Liver (tissue), 9 donors: ENCODE measurements around the gene CXXC5. TPM values are rescaled to one million over a fixed set of nuclear protein-coding genes. Genes with fewer than 3 reads are reported as not detected.
A peak's percentile ranks its signal among the peaks of the same experiment; 100 is the strongest.

Source experiments
- DNase-seq: peaks from one replicate; pipeline ENCODE4 v3.0.0-alpha.2; 2017; ENCODE audit warnings: low spot score
- H3K27ac ChIP-seq, 2 donors: one replicate each; pipeline ENCODE4 v1.7.0; 2013; ENCODE audit warnings: inconsistent platforms in 2 of 2, low read length in 2 of 2, control low read depth in 1 of 2, low read depth in 1 of 2, mild to moderate bottlenecking in 1 of 2
- H3K27me3 ChIP-seq, 4 donors: one replicate each; pipeline versions ENCODE4 v1.6.1 to v1.7.0; 2013; ENCODE audit warnings: low read length in 3 of 4, inconsistent platforms in 1 of 4, mild to moderate bottlenecking in 1 of 4, moderate library complexity in 1 of 4; ENCODE audit not compliant: control insufficient read depth in 4 of 4, insufficient read depth in 4 of 4
- H3K36me3 ChIP-seq, 4 donors: one replicate each; pipeline versions ENCODE4 v1.6.1 to v1.7.0; 2013; ENCODE audit warnings: low read length in 3 of 4, mild to moderate bottlenecking in 3 of 4, low read depth in 1 of 4, moderate library complexity in 1 of 4; ENCODE audit not compliant: control insufficient read depth in 4 of 4, insufficient read depth in 3 of 4
- H3K4me1 ChIP-seq, 4 donors: one replicate each; pipeline versions ENCODE4 v1.6.1 to v1.7.0; 2013; ENCODE audit warnings: low read length in 3 of 4, mild to moderate bottlenecking in 3 of 4, moderate library complexity in 1 of 4; ENCODE audit not compliant: control insufficient read depth in 4 of 4, insufficient read depth in 4 of 4
- H3K4me3 ChIP-seq, 3 donors: one replicate each; pipeline versions ENCODE4 v1.6.1 to v1.7.0; 2013; ENCODE audit warnings: low read length in 3 of 3, control low read depth in 1 of 3, low read depth in 1 of 3, mild to moderate bottlenecking in 1 of 3
- H3K9ac ChIP-seq, 2 donors: one replicate each; pipeline ENCODE4 v1.7.0; 2013; ENCODE audit warnings: low read length in 2 of 2, mild to moderate bottlenecking in 2 of 2, moderate library complexity in 2 of 2, control low read depth in 1 of 2, low read depth in 1 of 2
- H3K9me3 ChIP-seq, 4 donors: one replicate each; pipeline versions ENCODE4 v1.6.1 to v1.7.0; 2013; ENCODE audit warnings: low read length in 3 of 4; ENCODE audit not compliant: control insufficient read depth in 4 of 4
- ATF3 ChIP-seq: IDR thresholded peaks from 2 replicates; pipeline ENCODE4 v1.6.1; 2016; ENCODE audit warnings: antibody characterized with exemption
- CTCF ChIP-seq: fragments of 150-350 bp; IDR thresholded peaks from 2 replicates; pipeline ENCODE4 v1.5.1; 2017; ENCODE audit warnings: improper control_type of control experiment, low read depth, low read length; ENCODE audit not compliant: missing input control
- EGR1 ChIP-seq, 2 donors: IDR thresholded peaks; 2 replicates each; pipeline ENCODE4 v1.6.1; 2016 to 2018; ENCODE audit warnings: antibody characterized with exemption in 2 of 2, low read depth in 2 of 2
- FOXA1 ChIP-seq: IDR thresholded peaks from 2 replicates; pipeline ENCODE4 v1.6.1; 2016; ENCODE audit warnings: antibody characterized with exemption
- FOXA2 ChIP-seq: IDR thresholded peaks from 2 replicates; pipeline ENCODE4 v1.6.1; 2016; ENCODE audit warnings: antibody characterized with exemption
- GABPA ChIP-seq, 2 donors: IDR thresholded peaks in 1 of 2; conservative IDR thresholded peaks in 1 of 2; 2 replicates each; pipeline ENCODE4 v1.6.1; 2016; ENCODE audit warnings: antibody characterized with exemption in 2 of 2, mild to moderate bottlenecking in 1 of 2, moderate library complexity in 1 of 2
- HNF4A ChIP-seq, 2 donors: conservative IDR thresholded peaks; 2 replicates each; pipeline ENCODE4 v1.6.1; 2016; ENCODE audit warnings: antibody characterized with exemption in 2 of 2, mild to moderate bottlenecking in 2 of 2
- HNF4G ChIP-seq: IDR thresholded peaks from 2 replicates; pipeline ENCODE4 v1.6.1; 2016; ENCODE audit warnings: antibody characterized with exemption
- JUND ChIP-seq, 2 donors: IDR thresholded peaks; 2 replicates each; pipeline ENCODE4 v1.6.1; 2016; ENCODE audit warnings: antibody characterized with exemption in 2 of 2
- MAX ChIP-seq: IDR thresholded peaks from 2 replicates; pipeline ENCODE4 v1.6.1; 2016; ENCODE audit warnings: antibody characterized with exemption
- NR2F2 ChIP-seq: IDR thresholded peaks from 2 replicates; pipeline ENCODE4 v1.6.1; 2016; ENCODE audit warnings: antibody characterized with exemption
- RAD21 ChIP-seq, 2 donors: IDR thresholded peaks; 2 replicates each; pipeline ENCODE4 v1.6.1; 2016; ENCODE audit warnings: antibody characterized with exemption in 2 of 2, mild to moderate bottlenecking in 2 of 2
- REST ChIP-seq: IDR thresholded peaks from 2 replicates; pipeline ENCODE4 v1.6.1; 2016; ENCODE audit warnings: antibody characterized with exemption, mild to moderate bottlenecking
- RXRA ChIP-seq, 2 donors: IDR thresholded peaks; 2 replicates each; pipeline ENCODE4 v1.6.1; 2017 to 2018; ENCODE audit warnings: antibody characterized with exemption in 2 of 2, mild to moderate bottlenecking in 1 of 2
- SP1 ChIP-seq: IDR thresholded peaks from 2 replicates; pipeline ENCODE4 v1.6.1; 2018; ENCODE audit warnings: antibody characterized with exemption, mild to moderate bottlenecking
- TAF1 ChIP-seq: conservative IDR thresholded peaks from 2 replicates; pipeline ENCODE4 v1.6.1; 2016; ENCODE audit warnings: antibody characterized with exemption, mild to moderate bottlenecking
- YY1 ChIP-seq: IDR thresholded peaks from 2 replicates; pipeline ENCODE4 v1.6.1; 2016; ENCODE audit warnings: antibody characterized with exemption, mild to moderate bottlenecking
- ZBTB33 ChIP-seq: IDR thresholded peaks from 2 replicates; pipeline ENCODE4 v1.6.1; 2016; ENCODE audit warnings: antibody characterized with exemption
- polyA plus RNA-seq, 2 donors: library from polyadenylated mRNA; stranded (reverse) in 1 of 2; unstranded in 1 of 2; fragments of 200-250 nt in 1 of 2; fragments of >200 nt in 1 of 2; fragmentation: Nextera tagmentation in 1 of 2; extraction: Ambion mirVana in 1 of 2; gene quantifications; one replicate each; pipeline versions ENCODE4 v1.2.1 to v1.2.3, GENCODE V29; 2013 to 2015
- total RNA-seq, 2 donors: library from RNA; depleted of rRNA; stranded (reverse); fragments of >200 nt; gene quantifications; one replicate each; pipeline ENCODE4 v1.2.3, GENCODE V29; 2014
- donor health status: healthy.
- donor health status: healthy.
- donor health status: healthy.
- donor health status: healthy.
- donor health status: healthy.

Gene CXXC5
- total and polyA plus RNA-seq, 4 donors: 40.6 to 78.6 (median 64.5) TPM

GRCh38 chr5:139635606-139636206 is 12.4 kb upstream of the CXXC5 start:
- no peak overlapping the region for H3K4me3 ChIP-seq
- TF ChIP-seq YY1 (no peak), ATF3 (no peak), TAF1 (no peak), HNF4G (no peak), RAD21 (IDR thresholded peaks at IDR 0.05) (peak; percentile 84 to 87), NR2F2 (peak; percentile 91), RXRA (IDR thresholded peaks at IDR 0.05) (peak; percentile 46 to 66), FOXA1 (no peak), CTCF (peak; percentile 64), SP1 (peak; percentile 61), MAX (peak; percentile 29), EGR1 (IDR thresholded peaks at IDR 0.05; ENCODE audit: low read depth in 2 of 2) (no peak), HNF4A (conservative IDR thresholded peaks at IDR 0.05) (no peak), JUND (IDR thresholded peaks at IDR 0.05) (no peak), ZBTB33 (no peak), REST (no peak), GABPA (IDR thresholded peaks at IDR 0.05 in 1 of 2, conservative IDR thresholded peaks at IDR 0.05 in 1 of 2) (no peak), FOXA2 (no peak)
- DNase-seq: peak; percentile 60
- H3K4me1 ChIP-seq: peaks cover 30 to 61% (median 48%) of the 10 kb centered on the region in 4 donors
- peak overlapping the region; percentile 97 to 99 for H3K27ac ChIP-seq
- H3K36me3 ChIP-seq: no peaks in the 10 kb centered on the region
- no peaks in the 10 kb centered on the region for H3K9me3 ChIP-seq
- H3K9ac ChIP-seq: peak overlapping the region in 1 of 2 donors; percentile 41
- H3K27me3 ChIP-seq: no peaks in the 10 kb centered on the region
